Measurements from ENCODE around the gene BMS1. TPM values are rescaled to one million over a fixed set of nuclear protein-coding genes. Genes with fewer than 3 reads are reported as not detected.

Gene BMS1
- total and polyA plus RNA-seq, 2 of the 4 experiments (the other 2 are of a cell fraction): 7.5 to 22.9 TPM

GRCh38 chr10:42859256-42859655, 76.7 kb downstream of the BMS1 start:
- dilution Hi-C loops (cut with HindIII; ENCODE audit: low sequenced_read_pairs, unreplicated experiment): no loop called here

More at GRCh38 chr10:42859256-42859655, 76.7 kb downstream of the BMS1 start:
- no peaks in the 10 kb centered on the region for H3K36me3 ChIP-seq (ENCODE audit: control insufficient read depth, insufficient read depth, low read length)
- intact Hi-C loops (cut with micrococcal nuclease): no loop called here
- no peak overlapping the region for H3K27ac ChIP-seq (ENCODE audit: insufficient read depth, low read length)
- no peaks in the 10 kb centered on the region for H3K4me1 ChIP-seq (ENCODE audit: control insufficient read depth, insufficient read depth, low read length)
- H3K79me1 ChIP-seq (ENCODE audit: low read depth in 1 of 2, low read length in 2 of 2): no peaks in the 10 kb centered on the region
- H3K9me3 ChIP-seq (ENCODE audit: control insufficient read depth, insufficient read depth, low read length): no peaks in the 10 kb centered on the region
- TF ChIP-seq NFE2L2 (IDR thresholded peaks at IDR 0.05; ENCODE audit: low read depth, low read length): no peak
- TF ChIP-seq MAFK (IDR thresholded peaks at IDR 0.05; ENCODE audit: low read depth, low read length): no peak
- no peak for TF ChIP-seq ELK1 (IDR thresholded peaks at IDR 0.05; ENCODE audit: borderline replicate concordance, low read depth, low read length)
- no peak for TF ChIP-seq RAD21 (IDR thresholded peaks at IDR 0.05; ENCODE audit: low read length)
- no peak for TF ChIP-seq FOS (IDR thresholded peaks at IDR 0.05; ENCODE audit: low read depth, low read length)
- no peak for TF ChIP-seq RCOR1 (IDR thresholded peaks at IDR 0.05; ENCODE audit: insufficient replicate concordance, low read length)
- no peak for TF ChIP-seq MAZ (IDR thresholded peaks at IDR 0.05; ENCODE audit: borderline replicate concordance, low read depth, low read length)
- no peak for TF ChIP-seq MXI1 (IDR thresholded peaks at IDR 0.05; ENCODE audit: borderline replicate concordance, low read depth, low read length)
- TF ChIP-seq RFX5 (IDR thresholded peaks at IDR 0.05; ENCODE audit: low read depth, low read length): no peak
- TF ChIP-seq, protein P1, sequence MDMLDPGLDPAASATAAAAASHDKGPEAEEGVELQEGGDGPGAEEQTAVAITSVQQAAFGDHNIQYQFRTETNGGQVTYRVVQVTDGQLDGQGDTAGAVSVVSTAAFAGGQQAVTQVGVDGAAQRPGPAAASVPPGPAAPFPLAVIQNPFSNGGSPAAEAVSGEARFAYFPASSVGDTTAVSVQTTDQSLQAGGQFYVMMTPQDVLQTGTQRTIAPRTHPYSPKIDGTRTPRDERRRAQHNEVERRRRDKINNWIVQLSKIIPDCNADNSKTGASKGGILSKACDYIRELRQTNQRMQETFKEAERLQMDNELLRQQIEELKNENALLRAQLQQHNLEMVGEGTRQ (IDR thresholded peaks at IDR 0.05; ENCODE audit: low read depth, low read length): no peak
- TF ChIP-seq SMC3 (IDR thresholded peaks at IDR 0.05; ENCODE audit: low read depth, low read length): no peak
- no peak for TF ChIP-seq BHLHE40 (IDR thresholded peaks at IDR 0.05; ENCODE audit: low read depth, low read length)
- no peak for TF ChIP-seq CEBPB (IDR thresholded peaks at IDR 0.05; ENCODE audit: low read depth, low read length)
- TF ChIP-seq CHD1 (IDR thresholded peaks at IDR 0.05; ENCODE audit: low read depth, low read length): no peak
- TF ChIP-seq POLR2A (IDR thresholded peaks at IDR 0.05; ENCODE audit: low read depth, low read length): no peak
- TF ChIP-seq, protein P2, sequence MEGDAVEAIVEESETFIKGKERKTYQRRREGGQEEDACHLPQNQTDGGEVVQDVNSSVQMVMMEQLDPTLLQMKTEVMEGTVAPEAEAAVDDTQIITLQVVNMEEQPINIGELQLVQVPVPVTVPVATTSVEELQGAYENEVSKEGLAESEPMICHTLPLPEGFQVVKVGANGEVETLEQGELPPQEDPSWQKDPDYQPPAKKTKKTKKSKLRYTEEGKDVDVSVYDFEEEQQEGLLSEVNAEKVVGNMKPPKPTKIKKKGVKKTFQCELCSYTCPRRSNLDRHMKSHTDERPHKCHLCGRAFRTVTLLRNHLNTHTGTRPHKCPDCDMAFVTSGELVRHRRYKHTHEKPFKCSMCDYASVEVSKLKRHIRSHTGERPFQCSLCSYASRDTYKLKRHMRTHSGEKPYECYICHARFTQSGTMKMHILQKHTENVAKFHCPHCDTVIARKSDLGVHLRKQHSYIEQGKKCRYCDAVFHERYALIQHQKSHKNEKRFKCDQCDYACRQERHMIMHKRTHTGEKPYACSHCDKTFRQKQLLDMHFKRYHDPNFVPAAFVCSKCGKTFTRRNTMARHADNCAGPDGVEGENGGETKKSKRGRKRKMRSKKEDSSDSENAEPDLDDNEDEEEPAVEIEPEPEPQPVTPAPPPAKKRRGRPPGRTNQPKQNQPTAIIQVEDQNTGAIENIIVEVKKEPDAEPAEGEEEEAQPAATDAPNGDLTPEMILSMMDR (conservative IDR thresholded peaks at IDR 0.05; ENCODE audit: low read depth, low read length): no peak
- no peak for DNase-seq
- no peak overlapping the region for H3K18ac ChIP-seq (ENCODE audit: low read depth, low read length)
- no peak overlapping the region for H3K4ac ChIP-seq (ENCODE audit: low read depth, low read length)
- no peak overlapping the region for H2BK5ac ChIP-seq (ENCODE audit: low read depth, low read length, poor library complexity, severe bottlenecking)
- no peak overlapping the region for H4K5ac ChIP-seq (ENCODE audit: low read depth, low read length)
- no peak overlapping the region for H4K91ac ChIP-seq (ENCODE audit: insufficient read depth, low read depth, low read length)
- no peak overlapping the region for H2AK5ac ChIP-seq (ENCODE audit: low read depth, low read length)
- no peak overlapping the region for H2BK15ac ChIP-seq (ENCODE audit: low read depth, low read length)
- no peak overlapping the region for H3K4me2 ChIP-seq (ENCODE audit: low read depth, low read length)
- POLR2A ChIA-PET (ENCODE audit: unreplicated experiment): no interaction called here
- no TSS peak for BruUV-seq (replicated peaks)
- no peak overlapping the region for H3K56ac ChIP-seq (ENCODE audit: extremely low read depth, insufficient read depth, low read length)
- H2AFZ ChIP-seq (replicated peaks; ENCODE audit: low read length, poor library complexity): no peak overlapping the region
- peaks cover 14% of the 10 kb centered on the region for H3K27me3 ChIP-seq (ENCODE audit: control insufficient read depth, insufficient read depth, low read length)
- H3K14ac ChIP-seq (replicated peaks; ENCODE audit: low read depth, low read length): no peak overlapping the region
- in situ Hi-C loops (cut with MboI; ENCODE audit: low sequenced_read_pairs): no loop called here
- H3K9ac ChIP-seq (ENCODE audit: low read depth, low read length): no peak overlapping the region
- H2BK20ac ChIP-seq (ENCODE audit: low read depth, low read length): no peak overlapping the region
- no peaks in the 10 kb centered on the region for H4K20me1 ChIP-seq (ENCODE audit: insufficient read depth, low read length)
- no peak overlapping the region for H4K8ac ChIP-seq (ENCODE audit: low read depth in 2 of 2, low read length in 2 of 2)
- ATAC-seq (ENCODE audit: low read depth): no peak
- H3K9me1 ChIP-seq (ENCODE audit: insufficient read depth, low read length): no peaks in the 10 kb centered on the region
- no peak overlapping the region for H3K23ac ChIP-seq (ENCODE audit: low read depth, low read length)
- H3K4me3 ChIP-seq (ENCODE audit: insufficient read depth, low read depth, low read length): no peak overlapping the region
- CTCF ChIA-PET: no interaction called here
- H2BK120ac ChIP-seq (ENCODE audit: low read depth, low read length): no peak overlapping the region
- H2AK9ac ChIP-seq (replicated peaks; ENCODE audit: low read depth, low read length, poor library complexity): peak overlapping the region; percentile 42
- WGBS, 2 experiments (ENCODE audit: extremely low coverage in 2 of 2, insufficient read length in 1 of 2): 51% methylated on average over 6 of the region's 15 CpGs; no CpG with 5 or more reads in 1 of the 2 experiments

Data from IMR-90 (cell line).